Naive thymus-derived CD4-positive, alpha-beta T cell (primary cell): ENCODE data around the gene WWOX. TPM values are rescaled to one million over a fixed set of nuclear protein-coding genes. Genes with fewer than 3 reads are reported as not detected.

Experiments
- ATAC-seq: fragments of 150-1000 bp; cut with Tn5 transposase; 2 replicates; pipeline ENCODE4 v1.10.0; 2021; ENCODE audit warnings: mild to moderate bottlenecking, moderate library complexity
- CTCF ChIA-PET: fragments of 350-600 bp; sonication (Branson Sonifier 250); formaldehyde crosslinking; loops from one replicate; lab custom pipeline; 2021; ENCODE audit warnings: antibody characterized with exemption; lab: Charles Lee
- POLR2A ChIA-PET: fragments of 350-600 bp; sonication (Branson Sonifier 250); formaldehyde crosslinking; loops from one replicate; lab custom pipeline; 2021; ENCODE audit warnings: antibody characterized with exemption, inconsistent platforms; lab: Charles Lee
- DNase-seq, 9 donors: peaks; one replicate each; pipeline versions ENCODE4 v3.0.0 to v3.0.0-alpha.2; 2020 to 2022; ENCODE audit warnings: mixed read lengths in 1 of 9
- H3K27ac ChIP-seq: one replicate; pipeline ENCODE4 v1.7.0; 2013; ENCODE audit warnings: mild to moderate bottlenecking, low read depth, low read length, moderate library complexity
- H3K27me3 ChIP-seq, 2 donors: one replicate each; pipeline ENCODE4 v1.7.0; 2013; ENCODE audit warnings: low read length in 2 of 2, mild to moderate bottlenecking in 2 of 2, moderate library complexity in 2 of 2; ENCODE audit not compliant: control insufficient read depth in 2 of 2, insufficient read depth in 2 of 2
- H3K36me3 ChIP-seq, 3 experiments: 1 replicate in 2 of 3; 2 replicates in 1 of 3; pipeline ENCODE4 v1.7.0; 2013; ENCODE audit warnings: low read length in 3 of 3, mild to moderate bottlenecking in 3 of 3, moderate library complexity in 1 of 3; ENCODE audit not compliant: insufficient read depth in 3 of 3, control insufficient read depth in 2 of 3
- H3K4me1 ChIP-seq, 2 donors: one replicate each; pipeline ENCODE4 v1.7.0; 2013; ENCODE audit warnings: low read length in 2 of 2, mild to moderate bottlenecking in 2 of 2, moderate library complexity in 1 of 2; ENCODE audit not compliant: control insufficient read depth in 2 of 2, insufficient read depth in 2 of 2
- H3K4me3 ChIP-seq: 2 replicates; pipeline ENCODE4 v1.7.0; 2013; ENCODE audit warnings: mild to moderate bottlenecking, low read length
- H3K9me3 ChIP-seq, 3 experiments: 1 replicate in 2 of 3; 2 replicates in 1 of 3; pipeline ENCODE4 v1.7.0; 2013; ENCODE audit warnings: low read length in 3 of 3; ENCODE audit not compliant: control insufficient read depth in 2 of 3
- H3K27ac Mint-ChIP-seq, 9 donors: one replicate each; pipeline ENCODE4 v1.8.0; 2020 to 2022; ENCODE audit warnings: mixed read lengths in 9 of 9, mild to moderate bottlenecking in 8 of 9, moderate library complexity in 5 of 9, inconsistent platforms in 2 of 9
- H3K27me3 Mint-ChIP-seq, 5 donors: one replicate each; pipeline ENCODE4 v1.8.0; 2021 to 2022; ENCODE audit warnings: mixed read lengths in 5 of 5, mild to moderate bottlenecking in 1 of 5
- H3K36me3 Mint-ChIP-seq, 5 donors: one replicate each; pipeline ENCODE4 v1.8.0; 2020 to 2022; ENCODE audit warnings: mixed read lengths in 5 of 5, mild to moderate bottlenecking in 3 of 5, inconsistent platforms in 1 of 5
- H3K4me1 Mint-ChIP-seq, 7 donors: one replicate each; pipeline ENCODE4 v1.8.0; 2020 to 2022; ENCODE audit warnings: mixed read lengths in 7 of 7, mild to moderate bottlenecking in 3 of 7, inconsistent platforms in 1 of 7
- H3K4me3 Mint-ChIP-seq, 10 donors: one replicate each; pipeline ENCODE4 v1.8.0; 2020 to 2022; ENCODE audit warnings: mild to moderate bottlenecking in 10 of 10, mixed read lengths in 10 of 10, moderate library complexity in 6 of 10, inconsistent platforms in 2 of 10
- H3K9me3 Mint-ChIP-seq, 11 donors: one replicate each; pipeline ENCODE4 v1.8.0; 2020 to 2022; ENCODE audit warnings: mixed read lengths in 11 of 11, mild to moderate bottlenecking in 4 of 11, inconsistent platforms in 1 of 11, moderate library complexity in 1 of 11
- intact Hi-C, 2 donors: fragments of 100-400 bp; cut with micrococcal nuclease; formaldehyde crosslinking; loops; one replicate each; pipeline ENCODE4 v1.15.1; 2023
- polyA plus RNA-seq, 2 donors: library from polyadenylated mRNA; unstranded; fragments of 300-500 nt; fragmentation: Illumina TruSeq; gene quantifications; one replicate each; pipeline ENCODE4 v1.2.3, GENCODE V29; 2021
- total RNA-seq, 6 experiments: library from RNA in 5 of 6; stranded (reverse) in 5 of 6; gene quantifications; 1 replicate in 5 of 6; 2 replicates in 1 of 6; pipeline ENCODE4 v1.2.3 and lab custom pipeline; 2021 to 2026

The WWOX gene
- total and polyA plus RNA-seq, 7 experiments from 2014 or later = 13.8 to 31.1 (median 20.8) TPM

DNA sequence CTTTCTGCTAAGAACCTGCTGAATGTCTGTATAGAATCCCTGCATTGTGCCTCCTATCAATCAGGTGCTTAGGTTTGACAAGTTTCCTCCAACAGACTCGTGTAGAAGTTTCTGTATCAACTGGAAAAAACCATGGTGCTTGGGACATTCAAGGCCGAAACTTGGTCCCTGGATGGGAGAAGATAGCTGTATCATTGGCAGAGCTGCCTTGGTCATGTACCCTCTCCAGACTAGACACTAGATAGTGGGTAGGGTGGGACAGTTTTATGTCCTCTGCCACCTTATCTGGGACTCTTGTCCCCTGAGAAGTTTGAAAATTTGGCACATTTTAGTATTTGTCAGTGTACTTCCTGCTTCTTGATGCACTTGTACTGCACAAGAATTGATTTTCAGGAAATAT lies 520.8 kb downstream of the WWOX start:
- ATAC-seq (no peak), DNase-seq (no peak)
- H3K4me1 ChIP-seq = no peaks in the 10 kb centered on the region
- Mint-ChIP-seq H3K9me3 (peaks cover 0 to 31% (median 9%) of the 10 kb centered on the region in 11 donors), H3K27me3 (no peaks in the 10 kb centered on the region), H3K4me1 (peaks cover 0 to 2% (median 0%) of the 10 kb centered on the region in 7 donors), H3K27ac (no peak overlapping the region), H3K36me3 (peaks cover 0 to 17% (median 8%) of the 10 kb centered on the region in 5 donors), H3K4me3 (no peak overlapping the region)
- H3K27me3 ChIP-seq = no peaks in the 10 kb centered on the region
- ChIA-PET POLR2A (no interaction called here), CTCF (no interaction called here)
- no peaks in the 10 kb centered on the region for H3K9me3 ChIP-seq
- intact Hi-C loops = no loop called here
- no peak overlapping the region for H3K4me3 ChIP-seq
- no peak overlapping the region for H3K27ac ChIP-seq
- H3K36me3 ChIP-seq = no peaks in the 10 kb centered on the region

DNA sequence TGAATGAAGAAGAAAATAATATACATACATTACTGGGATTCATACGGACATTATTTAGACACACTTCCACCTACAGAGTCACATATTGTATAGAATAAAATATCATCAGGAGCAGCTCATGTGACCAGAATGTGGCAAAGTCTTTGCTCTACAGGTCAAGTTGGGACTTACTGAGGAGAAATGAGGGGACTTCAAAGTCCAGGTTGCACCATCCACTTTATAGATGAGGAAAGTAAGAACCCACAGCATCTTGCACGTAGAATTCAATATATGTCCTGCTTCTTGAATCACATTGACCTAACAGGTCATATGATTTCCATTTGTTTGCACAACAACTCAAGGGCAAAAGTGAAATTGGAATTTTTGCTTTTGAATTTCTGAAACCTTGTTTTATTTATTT lies 524.3 kb downstream of the WWOX start:
- Mint-ChIP-seq H3K27me3 (no peaks in the 10 kb centered on the region), H3K27ac (no peak overlapping the region), H3K4me3 (no peak overlapping the region), H3K36me3 (peaks cover 0 to 33% (median 19%) of the 10 kb centered on the region in 5 donors), H3K9me3 (peaks cover 0 to 44% (median 10%) of the 10 kb centered on the region in 11 donors), H3K4me1 (peaks cover 0 to 2% (median 0%) of the 10 kb centered on the region in 7 donors)
- Histone ChIP-seq H3K36me3 (no peaks in the 10 kb centered on the region), H3K27ac (no peak overlapping the region), H3K4me1 (no peaks in the 10 kb centered on the region), H3K27me3 (no peaks in the 10 kb centered on the region), H3K9me3 (no peaks in the 10 kb centered on the region), H3K4me3 (no peak overlapping the region)
- POLR2A ChIA-PET = no interaction called here
- DNase-seq (no peak), ATAC-seq (no peak)
- CTCF ChIA-PET = no interaction called here
- intact Hi-C loops = no loop called here

DNA sequence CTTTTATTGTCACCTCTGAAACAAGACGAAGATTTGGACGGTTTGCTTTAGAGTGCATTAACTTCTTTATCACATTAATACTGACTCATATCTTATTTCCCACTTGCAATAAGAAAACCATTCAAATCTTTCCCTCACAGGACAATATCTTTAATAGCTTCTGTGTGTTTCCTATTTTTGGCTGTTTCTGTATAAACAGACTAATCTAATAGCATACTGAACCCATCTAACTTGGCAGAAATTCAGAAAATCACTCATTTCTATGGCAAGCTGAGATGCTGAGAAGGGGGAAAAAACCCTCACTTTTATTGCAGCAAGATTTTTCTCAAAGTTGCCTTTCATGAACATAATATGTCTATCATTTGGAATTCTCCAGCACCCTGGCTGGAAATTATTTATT lies 524.9 kb downstream of the WWOX start:
- ATAC-seq (no peak), DNase-seq (no peak)
- Histone ChIP-seq H3K27ac (no peak overlapping the region), H3K27me3 (no peaks in the 10 kb centered on the region), H3K4me3 (no peak overlapping the region), H3K36me3 (no peaks in the 10 kb centered on the region), H3K4me1 (no peaks in the 10 kb centered on the region), H3K9me3 (no peaks in the 10 kb centered on the region)
- intact Hi-C loops = no loop called here
- no peak overlapping the region for H3K27ac Mint-ChIP-seq
- POLR2A ChIA-PET = no interaction called here
- H3K36me3 Mint-ChIP-seq = peaks cover 0 to 37% (median 22%) of the 10 kb centered on the region in 5 donors
- peaks cover 3 to 50% (median 13%) of the 10 kb centered on the region in 11 donors for H3K9me3 Mint-ChIP-seq
- no peak overlapping the region for H3K4me3 Mint-ChIP-seq
- no peaks in the 10 kb centered on the region for H3K27me3 Mint-ChIP-seq
- CTCF ChIA-PET = no interaction called here
- H3K4me1 Mint-ChIP-seq = peaks cover 0 to 2% (median 0%) of the 10 kb centered on the region in 7 donors

DNA sequence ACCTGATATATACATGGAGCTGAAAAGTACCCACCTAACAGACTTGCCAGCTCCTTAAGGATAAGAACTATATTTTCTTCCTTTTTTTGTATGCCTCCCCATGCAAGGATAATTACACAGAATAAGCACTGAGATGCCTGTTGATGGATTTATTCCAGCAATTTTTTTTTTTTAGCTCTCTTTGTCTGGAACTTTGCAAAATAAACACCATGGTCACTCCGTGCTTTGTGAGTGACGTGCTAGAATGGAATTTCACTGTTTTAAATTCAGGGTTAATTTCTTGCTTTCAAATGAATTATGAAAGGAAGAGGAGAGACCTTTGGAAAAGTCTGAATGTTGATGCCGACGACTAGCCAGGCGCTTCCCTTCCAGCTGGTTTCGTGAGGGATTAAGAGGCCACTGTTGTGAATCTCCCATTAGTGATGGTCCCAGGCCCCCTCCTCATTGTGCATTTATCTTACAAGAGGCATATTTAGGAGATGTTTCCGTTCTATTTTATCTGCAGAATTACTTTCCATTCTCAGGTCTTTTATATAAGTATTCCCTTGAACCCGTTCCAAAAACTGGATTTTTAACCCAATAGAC lies 529.1 kb downstream of the WWOX start:
- Mint-ChIP-seq H3K27ac (no peak overlapping the region), H3K4me3 (no peak overlapping the region), H3K36me3 (peaks cover 0 to 35% (median 31%) of the 10 kb centered on the region in 5 donors), H3K4me1 (no peaks in the 10 kb centered on the region), H3K27me3 (no peaks in the 10 kb centered on the region), H3K9me3 (peaks cover 5 to 57% (median 22%) of the 10 kb centered on the region in 11 donors)
- no peaks in the 10 kb centered on the region for H3K27me3 ChIP-seq
- intact Hi-C loops = no loop called here
- ATAC-seq = no peak
- DNase-seq = no peak
- POLR2A ChIA-PET = no interaction called here
- CTCF ChIA-PET = no interaction called here
- peaks cover 0 to 6% (median 0%) of the 10 kb centered on the region in 3 experiments for H3K9me3 ChIP-seq
- no peaks in the 10 kb centered on the region for H3K36me3 ChIP-seq
- H3K27ac ChIP-seq = no peak overlapping the region
- no peaks in the 10 kb centered on the region for H3K4me1 ChIP-seq
- no peak overlapping the region for H3K4me3 ChIP-seq

DNA sequence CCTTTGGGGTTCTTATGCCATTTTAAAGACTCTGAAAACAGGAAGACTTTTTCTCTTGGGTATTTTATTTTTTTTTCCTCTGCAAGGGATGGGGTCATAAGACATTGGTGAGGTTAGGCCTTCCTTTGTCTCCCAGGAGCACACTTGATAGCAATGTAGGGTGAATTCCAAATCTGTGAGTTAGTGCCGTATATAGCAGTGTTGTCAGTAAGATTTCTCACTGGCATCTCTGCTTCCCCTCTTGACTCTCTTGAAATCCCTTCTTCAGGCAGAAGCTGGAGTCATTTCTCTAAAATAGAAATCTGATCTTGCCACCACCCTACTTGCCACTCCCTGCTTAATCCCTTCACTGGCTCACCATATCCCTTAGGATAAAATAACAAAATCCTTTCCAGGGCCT lies 529.7 kb downstream of the WWOX start:
- no peaks in the 10 kb centered on the region for H3K36me3 ChIP-seq
- no peak for ATAC-seq
- H3K4me3 ChIP-seq = no peak overlapping the region
- Mint-ChIP-seq H3K4me1 (no peaks in the 10 kb centered on the region), H3K27ac (no peak overlapping the region), H3K9me3 (peaks cover 5 to 55% (median 22%) of the 10 kb centered on the region in 11 donors), H3K4me3 (no peak overlapping the region), H3K36me3 (peaks cover 0 to 39% (median 31%) of the 10 kb centered on the region in 5 donors), H3K27me3 (no peaks in the 10 kb centered on the region)
- ChIA-PET CTCF (no interaction called here), POLR2A (no interaction called here)
- DNase-seq = no peak
- peaks cover 0 to 6% (median 0%) of the 10 kb centered on the region in 3 experiments for H3K9me3 ChIP-seq
- no peaks in the 10 kb centered on the region for H3K27me3 ChIP-seq
- H3K27ac ChIP-seq = no peak overlapping the region
- intact Hi-C loops = no loop called here
- H3K4me1 ChIP-seq = no peaks in the 10 kb centered on the region

DNA sequence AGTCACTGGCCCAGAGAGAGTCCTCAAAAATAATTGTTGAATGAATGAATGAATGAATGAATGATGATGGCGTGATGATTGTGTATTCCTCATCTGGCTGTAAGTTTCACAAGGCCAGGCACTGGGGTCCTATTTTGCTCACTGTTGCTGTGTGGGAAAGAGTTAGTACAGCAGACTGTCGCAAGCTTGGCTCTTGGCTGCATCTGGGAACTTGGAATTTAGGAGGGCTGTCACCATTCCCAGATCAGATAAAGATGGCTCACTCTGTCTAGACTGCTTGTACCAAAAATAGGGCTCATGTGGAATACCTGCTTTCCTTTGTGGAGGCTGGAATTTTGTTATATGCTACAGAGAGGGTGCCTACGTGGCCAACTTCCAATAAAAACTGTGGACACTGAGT lies 530.6 kb downstream of the WWOX start:
- ChIA-PET POLR2A (no interaction called here), CTCF (interaction anchor here (0.6 kb wide), 1 partner anchor 55 kb away, joined by 3 read pairs; no protein-coding TSS in a partner anchor)
- H3K27ac Mint-ChIP-seq = no peak overlapping the region
- H3K4me3 ChIP-seq = no peak overlapping the region
- ATAC-seq (no peak), DNase-seq (no peak)
- H3K27ac ChIP-seq = no peak overlapping the region
- H3K4me1 ChIP-seq = no peaks in the 10 kb centered on the region
- no peaks in the 10 kb centered on the region for H3K27me3 Mint-ChIP-seq
- H3K27me3 ChIP-seq = no peaks in the 10 kb centered on the region
- peaks cover 0 to 6% (median 0%) of the 10 kb centered on the region in 3 experiments for H3K9me3 ChIP-seq
- H3K4me1 Mint-ChIP-seq = no peaks in the 10 kb centered on the region
- H3K9me3 Mint-ChIP-seq = peaks cover 5 to 53% (median 22%) of the 10 kb centered on the region in 11 donors
- peaks cover 0 to 39% (median 31%) of the 10 kb centered on the region in 5 donors for H3K36me3 Mint-ChIP-seq
- intact Hi-C loops = no loop called here
- no peak overlapping the region for H3K4me3 Mint-ChIP-seq
- H3K36me3 ChIP-seq = no peaks in the 10 kb centered on the region

DNA sequence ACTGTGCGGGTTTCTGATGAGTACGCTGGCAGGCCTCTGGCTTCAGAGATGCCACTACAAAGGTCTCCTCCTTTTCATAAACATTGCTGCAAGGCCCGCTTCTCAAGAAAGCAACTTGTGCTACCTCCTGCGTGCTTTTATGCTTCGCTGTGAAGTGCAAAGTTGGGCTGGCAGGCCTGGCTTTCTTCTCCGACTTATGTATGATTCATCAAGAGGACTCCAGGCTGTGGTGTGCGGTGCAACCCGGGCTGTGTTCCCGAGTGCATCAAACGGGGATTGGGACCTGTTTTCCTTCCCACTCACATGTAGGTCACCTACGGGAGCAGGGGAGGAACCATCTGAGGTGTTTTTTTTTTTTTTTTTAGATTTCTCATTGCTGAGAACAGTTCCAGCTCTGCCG lies 534.1 kb downstream of the WWOX start:
- no peak overlapping the region for H3K4me3 ChIP-seq

More for the DNA sequence above, 534.1 kb downstream of the WWOX start:
- no peaks in the 10 kb centered on the region for H3K36me3 ChIP-seq
- ChIA-PET POLR2A (no interaction called here), CTCF (interaction anchor here (0.8 kb wide), 1 partner anchor 73 kb away, joined by 3 read pairs; no protein-coding TSS in a partner anchor)
- peaks cover 0 to 6% (median 0%) of the 10 kb centered on the region in 3 experiments for H3K9me3 ChIP-seq
- Mint-ChIP-seq H3K4me1 (no peaks in the 10 kb centered on the region), H3K27me3 (peaks cover 0 to 7% (median 0%) of the 10 kb centered on the region in 5 donors), H3K27ac (no peak overlapping the region), H3K9me3 (peaks cover 0 to 41% (median 20%) of the 10 kb centered on the region in 11 donors), H3K36me3 (peaks cover 0 to 34% (median 23%) of the 10 kb centered on the region in 5 donors), H3K4me3 (no peak overlapping the region)
- no peaks in the 10 kb centered on the region for H3K27me3 ChIP-seq
- H3K27ac ChIP-seq = no peak overlapping the region
- no peaks in the 10 kb centered on the region for H3K4me1 ChIP-seq
- ATAC-seq = no peak
- intact Hi-C loops = no loop called here
- DNase-seq = no peak
